Fibroblast of pulmonary artery (primary cell): Measurements from ENCODE around the gene PRPF39.

Experiments used
- DNase-seq: peaks from one replicate; pipeline ENCODE4 v3.0.0-alpha.2; 2010; ENCODE audit warnings: low read depth
- H3K4me3 ChIP-seq: replicated peaks from 2 replicates; pipeline ENCODE4 v1.5.1; 2011; ENCODE audit warnings: low read depth, mild to moderate bottlenecking, control low read depth, low read length, moderate library complexity
- TF ChIP-seq, protein P1 (sequence below): IDR thresholded peaks from 2 replicates; pipeline ENCODE4 v1.5.1; 2011; ENCODE audit warnings: mild to moderate bottlenecking, control low read depth, low read length, inconsistent platforms; ENCODE audit errors: missing control alignments

The PRPF39 gene

GRCh38 chr14:45048385-45048784 is 35.5 kb upstream of the PRPF39 start:
- TF ChIP-seq, protein P1, sequence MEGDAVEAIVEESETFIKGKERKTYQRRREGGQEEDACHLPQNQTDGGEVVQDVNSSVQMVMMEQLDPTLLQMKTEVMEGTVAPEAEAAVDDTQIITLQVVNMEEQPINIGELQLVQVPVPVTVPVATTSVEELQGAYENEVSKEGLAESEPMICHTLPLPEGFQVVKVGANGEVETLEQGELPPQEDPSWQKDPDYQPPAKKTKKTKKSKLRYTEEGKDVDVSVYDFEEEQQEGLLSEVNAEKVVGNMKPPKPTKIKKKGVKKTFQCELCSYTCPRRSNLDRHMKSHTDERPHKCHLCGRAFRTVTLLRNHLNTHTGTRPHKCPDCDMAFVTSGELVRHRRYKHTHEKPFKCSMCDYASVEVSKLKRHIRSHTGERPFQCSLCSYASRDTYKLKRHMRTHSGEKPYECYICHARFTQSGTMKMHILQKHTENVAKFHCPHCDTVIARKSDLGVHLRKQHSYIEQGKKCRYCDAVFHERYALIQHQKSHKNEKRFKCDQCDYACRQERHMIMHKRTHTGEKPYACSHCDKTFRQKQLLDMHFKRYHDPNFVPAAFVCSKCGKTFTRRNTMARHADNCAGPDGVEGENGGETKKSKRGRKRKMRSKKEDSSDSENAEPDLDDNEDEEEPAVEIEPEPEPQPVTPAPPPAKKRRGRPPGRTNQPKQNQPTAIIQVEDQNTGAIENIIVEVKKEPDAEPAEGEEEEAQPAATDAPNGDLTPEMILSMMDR = no peak
- no peak overlapping the region for H3K4me3 ChIP-seq
- DNase-seq = no peak

DNA sequence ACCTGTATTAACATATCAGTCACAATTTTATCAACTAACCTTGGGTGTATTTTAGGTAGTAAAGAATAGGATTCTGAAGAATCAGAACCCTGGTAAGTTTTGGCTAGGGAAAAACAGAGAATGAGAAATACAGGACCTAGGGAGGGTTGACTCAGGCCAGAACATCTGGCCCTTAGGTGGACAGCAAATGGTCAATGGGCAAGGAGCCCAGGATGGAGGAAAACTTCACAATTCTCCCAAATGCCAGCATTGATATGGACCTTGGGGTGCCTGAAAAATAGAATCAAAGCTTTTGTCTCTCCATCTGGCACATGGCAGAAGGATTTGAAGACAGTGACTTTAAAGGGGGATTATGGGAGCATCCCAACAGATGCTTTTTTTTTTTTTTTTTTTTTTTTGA is 32.7 kb upstream of the PRPF39 start:
- H3K4me3 ChIP-seq = no peak overlapping the region
- no peak for DNase-seq
- TF ChIP-seq, protein P1 = no peak

DNA sequence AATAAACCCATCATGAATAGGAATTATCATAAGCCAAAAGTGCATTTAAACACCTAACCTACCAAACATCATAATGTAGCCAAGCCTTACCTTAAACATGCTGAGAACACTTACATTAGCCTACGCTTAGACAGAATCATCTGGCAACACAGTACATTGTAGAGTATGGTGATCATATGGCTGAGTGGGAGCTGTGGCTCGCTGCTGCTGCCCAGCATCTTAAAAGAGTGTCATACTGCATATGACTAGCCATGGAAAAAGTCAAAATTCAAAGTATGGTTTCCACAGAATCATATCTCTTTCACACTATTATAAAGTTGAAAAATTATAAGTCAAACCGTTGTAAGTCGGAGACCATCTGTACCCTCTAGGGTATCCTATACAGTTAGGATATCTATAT is 32.0 kb upstream of the PRPF39 start:
- TF ChIP-seq, protein P1 = no peak
- no peak overlapping the region for H3K4me3 ChIP-seq
- DNase-seq = no peak

GRCh38 chr14:45057349-45057748 is 26.6 kb upstream of the PRPF39 start:
- no peak for DNase-seq
- TF ChIP-seq, protein P1 = no peak
- no peak overlapping the region for H3K4me3 ChIP-seq

GRCh38 chr14:45057881-45058364 is 26.0 kb upstream of the PRPF39 start:
- TF ChIP-seq, protein P1 = no peak
- no peak overlapping the region for H3K4me3 ChIP-seq
- no peak for DNase-seq

- TF ChIP-seq, protein P1 = no peak
- DNase-seq = peak; percentile 16
- no peak overlapping the region for H3K4me3 ChIP-seq
Measured at GRCh38 chr14:45060551-45060950, 23.4 kb upstream of the PRPF39 start.

DNA sequence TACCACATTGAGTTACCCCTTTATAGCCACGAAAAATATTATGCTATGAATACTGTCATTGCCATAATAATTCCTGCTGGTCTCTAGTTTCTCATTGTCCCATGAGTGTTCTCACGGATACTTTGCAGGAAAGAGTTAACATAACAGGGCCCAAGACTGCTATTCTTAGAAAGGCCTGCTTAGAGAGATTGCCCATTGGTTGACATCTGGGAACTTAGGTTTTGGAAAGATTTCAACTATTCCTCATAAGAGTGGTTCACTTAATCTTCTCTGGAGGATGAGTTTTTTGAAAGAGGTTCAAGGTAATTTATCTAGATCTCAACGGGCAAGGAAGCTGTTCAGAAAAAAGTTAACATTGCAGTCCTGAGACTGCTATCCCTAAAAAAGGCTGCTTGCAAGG is 18.4 kb upstream of the PRPF39 start:
- H3K4me3 ChIP-seq = no peak overlapping the region
- TF ChIP-seq, protein P1 = no peak
- DNase-seq = no peak
